Lower leg skin (tissue), 4 donors: Measurements from ENCODE around the gene TMEM163. TPM values are rescaled to one million over a fixed set of nuclear protein-coding genes. Genes with fewer than 3 reads are reported as not detected.
"Not testable (repeated sequence)": the region's sequence is repeated elsewhere in the genome, so short reads cannot be mapped to it uniquely, and the experiment has no call there.

Source experiments
- DNase-seq, 2 donors: peaks; one replicate each; pipeline ENCODE4 v3.0.0-alpha.2; 2019; ENCODE audit warnings: low spot score in 2 of 2
- H3K4me3 ChIP-seq: fragments of 200-600 bp; sonication (generic); 2 replicates; pipeline ENCODE4 v1.5.1; 2017; ENCODE audit warnings: mild to moderate bottlenecking, low read depth; ENCODE audit not compliant: poor library complexity, severe bottlenecking
- POLR2A ChIP-seq, 2 donors: fragments of 450-650 bp; IDR thresholded peaks; one replicate each; pipeline ENCODE4 v1.6.1; 2016 to 2017; ENCODE audit warnings: antibody characterized with exemption in 2 of 2, mild to moderate bottlenecking in 1 of 2, moderate library complexity in 1 of 2
- WGBS, 2 donors: methylation state at CpG; one replicate each; pipeline ENCODE4 v1.1.5; 2018; 5-methylcytosine and 5-hydroxymethylcytosine counted together
- intact Hi-C: fragments of 100-400 bp; cut with DNase I; formaldehyde crosslinking; loops from one replicate; pipeline ENCODE4 v1.15.0; 2023; ENCODE audit warnings: low total_unique reads
- total RNA-seq, 4 donors: library from RNA; depleted of rRNA; stranded (reverse); fragments of >200 nt; gene quantifications; one replicate each; pipeline ENCODE4 v1.1.0, GENCODE V29; 2016
- TF ChIP-seq, protein P1 (sequence below), 3 donors: fragments of 450-650 bp; IDR thresholded peaks; one replicate each; pipeline ENCODE4 v1.5.1; 2016; ENCODE audit warnings: antibody characterized with exemption in 3 of 3, mild to moderate bottlenecking in 3 of 3, moderate library complexity in 2 of 3

TMEM163 gene
- total RNA-seq, 4 donors from 2014 or later, result 0.19 to 0.46 TPM; not detected in 2

DNA sequence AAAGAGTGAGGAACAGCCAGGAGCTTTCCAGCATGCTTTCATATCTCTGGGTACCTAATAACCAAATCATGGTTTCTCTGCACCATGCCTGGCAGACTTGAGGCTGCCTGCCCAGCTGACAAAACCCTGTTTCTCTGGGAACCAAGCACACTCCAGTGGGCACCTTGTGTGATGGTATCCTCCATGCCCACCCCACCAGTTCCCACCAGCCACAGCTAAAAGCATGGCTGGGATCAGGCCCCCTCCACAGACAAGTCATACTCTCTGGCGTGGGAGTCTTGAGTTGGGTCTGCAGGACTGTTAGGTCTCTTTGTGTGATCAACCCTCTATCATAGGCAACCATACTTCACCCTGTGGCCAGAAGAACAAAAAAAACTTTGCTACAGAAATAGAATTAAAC is 56.0 kb downstream of the TMEM163 start:
- TF ChIP-seq POLR2A (IDR thresholded peaks at IDR 0.05), result no peak
- TF ChIP-seq, protein P1, sequence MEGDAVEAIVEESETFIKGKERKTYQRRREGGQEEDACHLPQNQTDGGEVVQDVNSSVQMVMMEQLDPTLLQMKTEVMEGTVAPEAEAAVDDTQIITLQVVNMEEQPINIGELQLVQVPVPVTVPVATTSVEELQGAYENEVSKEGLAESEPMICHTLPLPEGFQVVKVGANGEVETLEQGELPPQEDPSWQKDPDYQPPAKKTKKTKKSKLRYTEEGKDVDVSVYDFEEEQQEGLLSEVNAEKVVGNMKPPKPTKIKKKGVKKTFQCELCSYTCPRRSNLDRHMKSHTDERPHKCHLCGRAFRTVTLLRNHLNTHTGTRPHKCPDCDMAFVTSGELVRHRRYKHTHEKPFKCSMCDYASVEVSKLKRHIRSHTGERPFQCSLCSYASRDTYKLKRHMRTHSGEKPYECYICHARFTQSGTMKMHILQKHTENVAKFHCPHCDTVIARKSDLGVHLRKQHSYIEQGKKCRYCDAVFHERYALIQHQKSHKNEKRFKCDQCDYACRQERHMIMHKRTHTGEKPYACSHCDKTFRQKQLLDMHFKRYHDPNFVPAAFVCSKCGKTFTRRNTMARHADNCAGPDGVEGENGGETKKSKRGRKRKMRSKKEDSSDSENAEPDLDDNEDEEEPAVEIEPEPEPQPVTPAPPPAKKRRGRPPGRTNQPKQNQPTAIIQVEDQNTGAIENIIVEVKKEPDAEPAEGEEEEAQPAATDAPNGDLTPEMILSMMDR (IDR thresholded peaks at IDR 0.05), result no peak
- no peak overlapping the region for H3K4me3 ChIP-seq
- intact Hi-C loops, result no loop called here
- WGBS, 2 donors, result 88 to 100% methylated on average over 1 of the region's 1 CpG
- DNase-seq, result no peak

DNA sequence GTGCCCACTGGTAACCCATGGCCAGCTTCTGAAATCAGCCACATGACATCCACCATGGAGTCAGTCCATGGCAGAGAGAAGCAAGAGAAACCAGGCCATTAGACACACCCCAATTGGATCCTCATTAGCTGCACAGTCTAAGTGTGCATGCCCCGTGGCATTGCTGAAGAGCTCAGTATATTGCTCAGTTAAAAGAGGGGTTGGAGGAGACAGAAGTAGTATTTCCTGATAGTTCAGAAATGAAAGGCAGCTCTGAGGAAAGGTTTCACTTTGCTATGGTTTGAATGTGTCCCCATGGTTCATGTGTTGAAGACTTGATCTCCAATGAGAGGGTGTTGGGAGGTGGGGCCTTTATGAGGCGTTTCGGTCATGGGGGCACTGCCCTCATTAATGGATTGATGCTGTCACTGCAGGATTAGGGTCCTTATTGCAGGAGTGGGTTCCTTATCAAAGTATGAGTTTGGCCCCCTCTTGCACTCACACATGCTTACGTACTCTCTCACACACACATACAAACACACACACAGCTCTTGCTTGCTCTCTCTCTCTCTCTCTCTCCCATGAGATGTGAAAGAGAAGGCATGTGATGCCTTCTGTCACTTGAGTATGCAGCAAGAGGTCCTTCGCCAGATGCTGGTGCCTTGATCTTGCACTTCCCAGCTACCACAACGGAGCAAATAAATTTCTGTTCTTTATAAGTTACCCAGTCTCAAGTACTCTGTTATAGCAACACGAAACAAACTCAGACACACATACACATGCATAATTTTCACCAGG is 58.0 kb downstream of the TMEM163 start:
- TF ChIP-seq, protein P1 (IDR thresholded peaks at IDR 0.05), result no peak
- no peak for TF ChIP-seq POLR2A (IDR thresholded peaks at IDR 0.05)
- H3K4me3 ChIP-seq, result no peak overlapping the region
- DNase-seq, result no peak
- intact Hi-C loops, result no loop called here
- 74 to 80% methylated on average over 7 of the region's 7 CpGs for whole genome bisulfite sequencing, 2 donors

DNA sequence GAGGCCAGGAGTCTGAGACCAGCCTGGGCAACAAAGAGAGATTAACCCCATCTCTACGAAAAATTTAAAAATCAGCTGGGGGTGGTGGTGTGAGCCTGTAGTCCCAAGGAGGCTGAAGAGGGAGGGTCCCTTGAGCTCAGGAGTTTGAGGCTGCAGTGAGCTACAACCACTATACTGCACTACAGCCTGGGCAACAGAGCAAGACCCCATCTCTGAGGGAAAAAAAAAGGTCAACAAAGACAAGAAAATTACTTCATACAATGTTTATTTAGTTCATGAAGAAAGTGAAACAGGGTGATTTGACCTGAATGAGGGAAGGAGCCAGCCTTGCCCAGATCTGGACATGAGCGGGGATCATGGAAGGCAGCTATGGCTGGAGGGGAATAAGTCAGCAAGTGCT is 59.1 kb downstream of the TMEM163 start:
- no peak for TF ChIP-seq POLR2A (IDR thresholded peaks at IDR 0.05)
- TF ChIP-seq, protein P1 (IDR thresholded peaks at IDR 0.05), result no peak
- H3K4me3 ChIP-seq, result no peak overlapping the region
- intact Hi-C loops, result no loop called here
- WGBS, 2 donors, result 48 to 92% methylated on average over 2 of the region's 2 CpGs
- DNase-seq, result no peak

DNA sequence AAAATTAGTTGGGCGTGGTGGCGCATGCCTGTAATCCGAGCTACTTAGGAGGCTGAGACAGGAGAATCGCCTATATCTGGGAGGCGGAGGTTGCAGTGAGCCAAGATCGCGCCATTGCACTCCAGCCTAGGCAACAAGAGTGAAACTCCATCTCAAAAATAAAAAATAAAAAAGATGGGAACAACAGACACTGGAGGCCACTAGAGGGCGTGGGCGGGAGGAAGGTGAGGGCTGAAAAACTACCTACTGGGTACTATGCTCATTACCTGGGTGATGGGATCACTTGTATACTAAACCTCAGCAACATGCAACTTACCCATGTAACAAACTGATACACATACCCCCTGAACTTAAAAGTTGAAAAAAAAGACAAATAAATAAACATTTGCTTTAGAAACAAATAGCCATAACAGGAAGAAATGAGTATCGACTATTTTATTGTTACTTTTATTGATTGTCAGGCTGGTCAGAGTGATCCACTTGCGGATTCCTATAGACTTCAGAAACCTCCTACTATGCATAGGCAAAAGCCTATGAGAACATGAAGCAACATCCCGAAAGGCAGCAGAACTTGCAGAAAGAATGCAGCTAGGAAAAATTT is 61.0 kb downstream of the TMEM163 start:
- H3K4me3 ChIP-seq, result no peak overlapping the region
- 75 to 76% methylated on average over 12 of the region's 12 CpGs for WGBS, 2 donors
- intact Hi-C loops, result no loop called here
- DNase-seq, result no peak
- TF ChIP-seq POLR2A (IDR thresholded peaks at IDR 0.05), result no peak
- TF ChIP-seq, protein P1 (IDR thresholded peaks at IDR 0.05), result no peak

DNA sequence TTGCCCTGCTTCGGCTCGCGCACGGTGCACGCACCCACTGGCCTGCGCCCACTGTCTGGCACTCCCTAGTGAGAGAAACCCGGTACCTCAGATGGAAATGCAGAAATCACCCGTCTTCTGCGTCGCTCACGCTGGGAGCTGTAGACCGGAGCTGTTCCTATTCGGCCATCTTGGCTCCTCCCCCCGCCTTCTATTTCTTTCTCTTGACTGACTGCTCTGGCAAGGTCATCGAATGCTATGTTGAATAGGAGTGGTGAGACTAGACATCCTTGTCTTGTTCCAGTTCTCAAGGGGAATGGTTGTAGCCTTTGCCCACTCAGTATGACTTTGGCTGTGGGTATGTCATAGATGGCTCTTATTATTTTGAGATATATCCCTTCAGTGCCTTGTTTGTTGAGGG is 62.4 kb downstream of the TMEM163 start:
- 89 to 95% methylated on average over 7 to 8 of the region's 15 CpGs for WGBS, 2 donors
- DNase-seq, intact Hi-C loops, H3K4me3 ChIP-seq: not testable (repeated sequence)

DNA sequence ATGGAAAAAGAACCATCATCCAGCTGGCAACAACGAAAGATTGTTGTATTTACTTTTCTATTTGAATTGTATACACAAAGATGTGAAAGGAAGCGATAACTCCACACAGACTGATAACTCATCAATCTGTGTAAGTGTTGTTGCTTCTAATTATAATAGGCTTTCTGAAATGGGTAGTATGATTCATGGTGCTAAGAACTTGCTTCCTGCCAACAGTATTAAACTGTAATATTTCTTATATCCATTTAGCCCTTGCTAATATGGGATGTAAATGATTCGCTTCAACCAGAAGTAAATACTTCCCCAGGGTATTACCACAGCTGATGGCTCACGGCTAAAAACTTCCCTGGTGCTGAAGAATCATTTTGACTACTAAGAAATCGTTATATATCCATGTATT is 70.2 kb downstream of the TMEM163 start:
- TF ChIP-seq, protein P1 (IDR thresholded peaks at IDR 0.05), result no peak
- no peak for TF ChIP-seq POLR2A (IDR thresholded peaks at IDR 0.05)
- WGBS, 2 donors, result 69 to 77% methylated on average over 5 of the region's 5 CpGs
- DNase-seq, result no peak
- no peak overlapping the region for H3K4me3 ChIP-seq
- intact Hi-C loops, result no loop called here
